ENCODE results near the gene KCNQ5. TPM values are rescaled to one million over a fixed set of nuclear protein-coding genes. Genes with fewer than 3 reads are reported as not detected.

The KCNQ5 gene
- total RNA-seq, 1 donor from 2014 or later, result 3.9 TPM

- Histone ChIP-seq H3K27ac (no peak overlapping the region), H3K4me1 (no peaks in the 10 kb centered on the region), H3K36me3 (no peaks in the 10 kb centered on the region), H3K27me3 (no peaks in the 10 kb centered on the region), H3K4me3 (no peak overlapping the region), H3K9me3 (no peaks in the 10 kb centered on the region)
- DNase-seq (ENCODE audit: extremely low spot score in 2 of 2), result no peak
- TF ChIP-seq POLR2A (IDR thresholded peaks at IDR 0.05), result no peak
- TF ChIP-seq, protein P1, sequence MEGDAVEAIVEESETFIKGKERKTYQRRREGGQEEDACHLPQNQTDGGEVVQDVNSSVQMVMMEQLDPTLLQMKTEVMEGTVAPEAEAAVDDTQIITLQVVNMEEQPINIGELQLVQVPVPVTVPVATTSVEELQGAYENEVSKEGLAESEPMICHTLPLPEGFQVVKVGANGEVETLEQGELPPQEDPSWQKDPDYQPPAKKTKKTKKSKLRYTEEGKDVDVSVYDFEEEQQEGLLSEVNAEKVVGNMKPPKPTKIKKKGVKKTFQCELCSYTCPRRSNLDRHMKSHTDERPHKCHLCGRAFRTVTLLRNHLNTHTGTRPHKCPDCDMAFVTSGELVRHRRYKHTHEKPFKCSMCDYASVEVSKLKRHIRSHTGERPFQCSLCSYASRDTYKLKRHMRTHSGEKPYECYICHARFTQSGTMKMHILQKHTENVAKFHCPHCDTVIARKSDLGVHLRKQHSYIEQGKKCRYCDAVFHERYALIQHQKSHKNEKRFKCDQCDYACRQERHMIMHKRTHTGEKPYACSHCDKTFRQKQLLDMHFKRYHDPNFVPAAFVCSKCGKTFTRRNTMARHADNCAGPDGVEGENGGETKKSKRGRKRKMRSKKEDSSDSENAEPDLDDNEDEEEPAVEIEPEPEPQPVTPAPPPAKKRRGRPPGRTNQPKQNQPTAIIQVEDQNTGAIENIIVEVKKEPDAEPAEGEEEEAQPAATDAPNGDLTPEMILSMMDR (IDR thresholded peaks at IDR 0.05), result no peak
- no peak for TF ChIP-seq POLR2AphosphoS5 (IDR thresholded peaks at IDR 0.05; ENCODE audit: insufficient read depth in 1 of 2, low read depth in 1 of 2)
- intact Hi-C loops (cut with DNase I), result no loop called here
These were observed 126.9 kb downstream of the KCNQ5 start for GRCh38 chr6:72748759-72749158.

DNA sequence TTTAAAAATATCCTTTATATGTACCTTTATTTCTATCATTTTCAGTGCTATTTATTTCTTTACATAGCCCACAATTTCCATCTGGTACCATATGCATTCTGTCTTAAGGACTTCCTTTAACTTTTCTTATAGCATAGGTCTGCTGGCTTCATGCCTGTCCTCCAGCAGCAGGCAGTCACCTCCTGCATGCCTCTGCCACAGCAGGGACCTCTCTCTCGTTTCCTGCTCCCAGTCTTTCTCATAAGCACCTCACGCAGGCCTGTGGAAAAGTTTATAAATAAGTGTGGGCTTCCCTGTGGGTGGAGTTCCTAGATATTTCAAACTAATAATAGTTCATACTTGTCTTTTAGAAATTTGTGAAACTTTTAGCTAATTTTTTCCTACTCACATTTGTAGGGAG is 133.9 kb downstream of the KCNQ5 start:
- H3K27ac ChIP-seq, result no peak overlapping the region

DNA sequence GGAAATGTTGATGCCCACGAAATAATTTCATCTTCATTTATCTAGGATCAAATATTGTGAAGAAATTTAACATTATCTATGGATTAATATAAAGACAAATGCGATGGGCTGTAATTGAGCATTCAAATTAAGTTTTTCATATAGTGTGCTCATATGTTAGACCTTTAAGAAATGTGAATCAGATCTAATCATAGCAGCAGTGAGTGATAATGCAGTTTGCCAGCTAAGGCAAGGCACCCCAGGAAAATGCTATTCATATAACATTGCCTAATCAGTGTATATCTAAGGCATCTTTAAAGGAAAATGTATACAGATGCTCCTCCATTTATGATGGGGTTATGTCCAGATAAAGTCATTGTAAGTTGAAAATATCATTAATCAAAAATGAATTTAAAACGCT is 135.2 kb downstream of the KCNQ5 start:
- DNase-seq (ENCODE audit: extremely low spot score in 2 of 2), result no peak
- H3K36me3 ChIP-seq, result no peaks in the 10 kb centered on the region
- no peaks in the 10 kb centered on the region for H3K9me3 ChIP-seq
- intact Hi-C loops (cut with DNase I), result no loop called here
- TF ChIP-seq, protein P1 (IDR thresholded peaks at IDR 0.05), result no peak
- TF ChIP-seq POLR2A (IDR thresholded peaks at IDR 0.05) (no peak), POLR2AphosphoS5 (IDR thresholded peaks at IDR 0.05; ENCODE audit: insufficient read depth in 1 of 2, low read depth in 1 of 2) (no peak)
- H3K4me3 ChIP-seq, result no peak overlapping the region
- peaks cover 7% of the 10 kb centered on the region for H3K4me1 ChIP-seq
- H3K27me3 ChIP-seq, result no peaks in the 10 kb centered on the region
- no peak overlapping the region for H3K27ac ChIP-seq

More for the DNA sequence above, 133.9 kb downstream of the KCNQ5 start:
- DNase-seq (ENCODE audit: extremely low spot score in 2 of 2), result no peak
- Histone ChIP-seq H3K4me1 (peaks cover 7% of the 10 kb centered on the region), H3K36me3 (no peaks in the 10 kb centered on the region), H3K9me3 (no peaks in the 10 kb centered on the region), H3K4me3 (no peak overlapping the region), H3K27me3 (no peaks in the 10 kb centered on the region)
- TF ChIP-seq, protein P1 (IDR thresholded peaks at IDR 0.05), result no peak
- TF ChIP-seq POLR2AphosphoS5 (IDR thresholded peaks at IDR 0.05; ENCODE audit: insufficient read depth in 1 of 2, low read depth in 1 of 2), result no peak
- no peak for TF ChIP-seq POLR2A (IDR thresholded peaks at IDR 0.05)
- intact Hi-C loops (cut with DNase I), result no loop called here

GRCh38 chr6:72757926-72758325 is 136.1 kb downstream of the KCNQ5 start:
- H3K36me3 ChIP-seq, result no peaks in the 10 kb centered on the region
- no peaks in the 10 kb centered on the region for H3K27me3 ChIP-seq
- no peaks in the 10 kb centered on the region for H3K9me3 ChIP-seq
- no peak for TF ChIP-seq POLR2AphosphoS5 (IDR thresholded peaks at IDR 0.05; ENCODE audit: insufficient read depth in 1 of 2, low read depth in 1 of 2)
- TF ChIP-seq, protein P1 (IDR thresholded peaks at IDR 0.05), result no peak
- no peak for TF ChIP-seq POLR2A (IDR thresholded peaks at IDR 0.05)
- no peak for DNase-seq (ENCODE audit: extremely low spot score in 2 of 2)
- peaks cover 7% of the 10 kb centered on the region for H3K4me1 ChIP-seq
- H3K4me3 ChIP-seq, result no peak overlapping the region
- intact Hi-C loops (cut with DNase I), result no loop called here
- no peak overlapping the region for H3K27ac ChIP-seq

DNA sequence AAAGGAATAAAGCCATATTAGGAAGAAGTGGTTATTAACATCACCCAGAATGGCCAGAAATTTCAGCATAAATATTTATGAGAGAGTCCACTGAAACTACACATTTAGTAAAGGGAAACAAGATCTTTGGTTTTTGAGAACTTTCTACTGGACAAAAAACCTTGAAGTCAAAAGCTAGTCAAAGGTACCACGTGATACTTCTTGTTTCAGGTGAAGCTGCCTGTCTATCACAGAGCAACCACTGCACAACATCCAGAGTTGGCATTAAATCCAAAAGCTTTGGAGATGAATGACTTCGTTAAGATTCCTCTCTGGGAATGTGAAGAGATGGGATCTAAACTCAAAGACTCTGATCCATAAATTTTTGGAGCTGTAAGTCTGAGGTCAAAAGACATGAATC is 137.0 kb downstream of the KCNQ5 start:
- H3K27me3 ChIP-seq, result no peaks in the 10 kb centered on the region
- peaks cover 7% of the 10 kb centered on the region for H3K4me1 ChIP-seq
- no peaks in the 10 kb centered on the region for H3K36me3 ChIP-seq
- no peak for TF ChIP-seq POLR2AphosphoS5 (IDR thresholded peaks at IDR 0.05; ENCODE audit: insufficient read depth in 1 of 2, low read depth in 1 of 2)
- TF ChIP-seq, protein P1 (IDR thresholded peaks at IDR 0.05), result no peak
- TF ChIP-seq POLR2A (IDR thresholded peaks at IDR 0.05), result no peak
- no peaks in the 10 kb centered on the region for H3K9me3 ChIP-seq
- no peak for DNase-seq (ENCODE audit: extremely low spot score in 2 of 2)
- H3K4me3 ChIP-seq, result no peak overlapping the region
- no peak overlapping the region for H3K27ac ChIP-seq
- intact Hi-C loops (cut with DNase I), result no loop called here

All from vagina (tissue), 2 donors.